NCI-H774 (cell line): ENCODE data around the gene LYL1.

Source experiments
- DNase-seq: peaks from one replicate; lab custom pipeline; 2025; lab: John Stamatoyannopoulos, UW

The LYL1 gene

DNA sequence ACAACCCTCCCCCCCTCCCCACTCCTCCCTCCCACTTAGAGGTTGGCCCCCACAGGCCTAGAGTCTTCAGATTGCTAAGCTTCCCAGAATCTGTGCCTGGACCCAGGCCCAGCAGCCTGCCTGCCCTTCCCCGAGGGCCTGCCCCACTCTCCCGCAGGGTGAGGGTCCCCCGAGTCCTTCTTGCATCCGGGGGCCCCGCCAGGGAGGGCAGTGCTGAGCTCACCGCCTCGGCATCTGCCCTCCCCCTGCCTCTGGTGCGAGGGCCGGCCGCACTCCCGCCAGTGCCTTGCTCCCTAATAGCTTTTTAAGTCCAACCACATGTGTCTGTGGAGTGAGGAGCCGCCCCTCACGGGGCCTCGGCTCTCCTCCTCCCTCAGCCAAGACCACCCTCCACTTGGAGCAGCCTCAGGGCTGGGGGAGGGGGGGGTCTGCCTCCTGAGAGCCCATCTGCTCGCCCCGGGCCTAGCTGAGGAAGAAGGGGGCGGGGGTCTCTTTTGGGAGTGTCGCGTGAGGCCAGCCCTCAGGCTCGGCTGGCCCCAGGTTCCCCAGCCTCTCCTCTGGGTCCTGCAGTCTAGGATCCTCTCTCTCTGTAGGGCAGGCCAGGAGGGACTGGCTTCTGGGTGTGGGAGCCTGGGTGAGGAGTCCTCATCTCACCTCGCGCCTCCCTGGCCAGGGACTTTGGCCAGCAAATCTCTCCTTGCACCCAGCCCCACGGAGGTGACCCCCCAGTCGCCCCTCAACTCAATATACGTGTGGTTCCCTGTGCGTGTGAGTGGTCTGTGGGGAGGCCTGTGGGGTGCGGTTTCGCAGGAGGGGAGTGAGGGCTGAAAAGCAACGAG, 47.2 kb downstream of the LYL1 start:
- DNase-seq = no peak

DNA sequence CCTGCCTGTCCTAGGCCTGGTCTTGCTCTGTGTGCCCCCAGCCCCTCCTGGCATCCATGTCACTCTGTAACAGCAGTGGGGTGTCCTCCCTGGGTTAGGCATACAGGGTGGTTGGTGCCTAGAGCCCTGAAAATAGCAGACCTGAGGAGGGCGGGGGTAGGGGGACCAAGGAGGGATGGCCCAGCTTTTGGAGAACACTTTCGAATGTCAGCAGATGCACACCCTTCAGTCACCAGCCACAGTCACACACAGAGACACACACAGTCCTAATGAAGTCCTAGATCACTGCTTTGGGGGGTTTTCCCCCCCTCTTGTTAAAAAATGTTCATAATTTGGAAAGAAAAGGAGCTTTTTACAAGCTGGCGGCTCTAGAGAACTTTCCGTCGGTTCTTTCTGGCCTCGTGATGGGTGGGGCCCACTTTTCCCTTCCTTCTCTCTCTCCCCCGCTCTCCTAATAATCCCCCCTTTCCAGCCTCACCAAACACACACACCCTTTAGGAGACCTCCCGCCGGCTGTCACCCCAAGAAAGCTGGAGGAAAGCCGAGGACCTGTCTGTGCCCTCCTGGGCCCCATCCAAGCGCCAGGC, 47.9 kb downstream of the LYL1 start:
- no peak for DNase-seq

DNA sequence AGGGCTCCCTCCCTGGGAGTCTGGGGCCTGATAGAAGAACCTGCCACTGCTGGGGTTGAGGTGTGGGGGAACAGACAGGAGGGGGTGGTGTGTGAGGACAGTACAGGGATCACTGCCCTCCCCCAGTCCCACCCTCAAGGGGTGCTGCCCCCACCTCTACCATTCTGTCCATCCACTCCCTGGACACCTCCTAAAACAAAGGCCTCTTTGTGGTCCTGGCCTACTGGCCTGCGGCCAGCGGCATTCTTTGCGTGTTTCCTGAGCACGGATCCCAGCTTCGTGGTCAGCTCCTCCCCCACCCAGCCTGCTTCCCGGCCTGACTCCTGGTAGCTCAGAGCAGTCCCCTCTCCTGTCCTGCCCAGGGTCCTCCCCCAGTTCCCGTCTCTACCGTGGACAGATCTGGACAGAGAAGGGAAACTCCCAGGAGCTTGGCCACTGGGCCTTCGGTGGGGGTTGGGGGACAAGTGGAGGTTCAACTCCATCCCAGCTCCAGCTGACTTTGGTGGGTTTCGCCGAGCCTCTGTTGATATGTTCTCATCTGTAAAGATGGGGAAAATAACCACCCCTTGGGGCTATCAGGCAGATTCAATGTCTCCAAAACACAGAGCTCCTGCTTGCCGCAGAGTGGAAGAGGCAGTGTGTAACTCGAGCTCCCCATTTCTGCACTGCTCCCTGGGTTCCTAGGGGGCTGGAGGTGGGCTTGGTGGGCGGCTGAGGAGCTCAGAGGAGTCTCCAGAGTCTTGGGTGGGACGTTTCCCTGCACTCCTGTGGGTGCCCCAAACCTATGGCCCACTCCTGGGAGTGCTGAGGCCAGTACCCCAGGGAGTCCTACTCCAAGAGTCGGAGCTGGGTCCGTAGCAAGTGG, 48.7 kb downstream of the LYL1 start:
- DNase-seq = no peak

DNA sequence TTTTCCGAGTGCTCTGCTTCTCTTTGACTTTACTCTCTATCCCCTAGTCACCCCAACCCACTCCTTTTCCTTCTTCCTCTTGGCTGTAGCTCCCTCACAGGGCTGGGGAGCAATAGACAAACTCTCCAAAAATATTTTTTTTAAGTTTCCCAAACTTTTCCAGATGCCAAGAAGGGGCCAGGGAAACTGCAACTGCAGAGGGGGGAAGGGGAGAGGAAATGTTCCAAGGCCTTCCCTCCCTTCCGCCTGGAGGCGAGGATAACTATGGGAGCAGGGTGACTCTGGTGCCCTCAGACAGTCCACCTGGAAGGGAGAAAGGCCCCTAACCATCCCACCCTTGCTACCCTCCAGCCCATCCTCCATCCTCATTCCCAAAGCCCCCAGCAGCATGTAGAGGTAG, 49.4 kb downstream of the LYL1 start:
- DNase-seq = no peak

DNA sequence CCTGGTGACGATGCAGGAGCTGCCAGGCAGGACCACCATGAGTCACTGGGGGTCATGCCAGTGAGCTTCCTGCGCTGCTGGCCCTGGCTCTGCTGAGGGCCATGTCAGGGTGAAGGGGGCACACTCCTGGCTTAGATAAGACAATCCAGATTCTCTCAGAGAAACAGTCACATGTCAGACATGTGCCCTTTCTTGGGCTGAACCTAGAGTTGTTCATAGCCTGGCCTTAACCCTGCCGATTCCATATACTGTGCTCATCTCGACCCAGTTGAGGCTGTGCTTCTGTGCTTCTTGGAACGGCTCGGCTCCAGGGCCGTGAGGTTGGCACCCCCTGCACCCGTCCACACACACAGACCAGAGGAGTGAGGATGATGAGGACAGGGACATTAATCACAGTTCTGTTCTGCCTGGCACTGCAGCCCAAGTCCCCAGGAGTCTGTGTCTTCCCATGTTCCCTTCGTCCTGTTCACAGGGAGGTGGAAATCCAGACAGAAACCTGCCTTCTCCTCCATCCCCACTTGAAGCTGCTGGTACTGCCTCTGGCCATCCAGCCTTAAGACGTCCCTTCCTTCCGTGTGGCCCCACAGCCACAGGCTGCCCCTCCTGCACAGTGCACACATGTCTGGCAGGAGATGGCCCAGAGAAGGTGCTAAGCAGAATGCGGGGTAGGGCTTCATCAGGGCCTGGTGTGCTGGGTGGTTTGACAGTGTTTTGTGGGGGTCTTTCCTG, 50.0 kb downstream of the LYL1 start:
- DNase-seq = no peak

DNA sequence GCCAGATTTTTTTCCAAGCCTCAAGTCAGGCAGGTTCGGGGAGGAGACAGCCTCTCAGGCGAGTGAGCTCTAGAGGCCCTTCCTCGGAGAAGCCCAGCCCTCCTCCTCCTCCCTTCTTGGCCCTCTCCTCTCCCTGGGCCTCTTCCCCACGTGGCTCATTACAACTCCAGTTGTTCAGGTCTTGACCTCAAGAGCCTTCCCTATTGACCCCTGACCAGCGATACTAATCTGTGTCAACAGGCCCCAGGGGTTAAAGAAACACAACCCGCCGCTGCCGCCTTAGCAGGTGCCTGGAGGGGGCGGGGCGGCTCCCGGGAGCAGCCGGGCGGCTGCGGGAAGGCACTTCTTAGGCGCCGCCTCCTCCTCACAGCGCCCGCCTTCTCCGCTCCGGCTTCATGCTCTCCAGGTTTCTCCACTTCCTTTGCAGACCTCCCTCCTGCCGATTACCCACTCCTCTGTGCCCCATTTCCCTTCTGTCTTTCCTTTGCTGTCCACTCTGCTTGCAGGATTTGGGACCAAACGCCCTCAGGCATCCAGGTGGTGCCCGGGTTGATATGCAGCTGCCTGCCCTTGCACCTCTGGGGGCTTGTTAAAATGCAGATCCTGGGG, 51.0 kb downstream of the LYL1 start:
- peak; percentile 11 for DNase-seq

DNA sequence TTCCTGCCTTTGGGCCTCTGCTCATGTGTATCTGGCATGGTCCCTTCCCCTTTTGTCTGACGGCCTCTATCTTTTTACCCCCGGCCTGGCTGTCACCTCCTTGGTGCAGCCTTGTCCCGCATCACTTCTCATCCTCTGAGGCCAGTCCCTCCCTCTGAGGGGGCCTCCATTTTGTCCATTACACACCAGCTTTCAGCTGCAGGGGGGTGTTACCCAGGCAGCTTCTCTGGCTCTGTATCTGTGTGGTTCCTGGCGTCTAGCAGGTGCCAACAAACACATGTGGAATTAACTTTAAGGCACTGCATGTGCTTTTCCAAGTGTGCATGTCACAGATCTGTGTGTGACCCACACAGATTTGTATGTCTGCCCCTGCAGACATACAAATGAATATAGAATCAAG, 52.4 kb downstream of the LYL1 start:
- no peak for DNase-seq
